Natural killer cell treated with Interleukin-12 subunit alpha and Interleukin-12 subunit beta and Interleukin-15 and Interleukin-18, amount 100 ng/mL, for 72 hours (primary cell): ENCODE data around the gene SPRN. TPM values are rescaled to one million over a fixed set of nuclear protein-coding genes. Genes with fewer than 3 reads are reported as not detected.
"Not testable (repeated sequence)": the region's sequence is repeated elsewhere in the genome, so short reads cannot be mapped to it uniquely, and the experiment has no call there.

Source experiments
- ATAC-seq, 2 donors: fragments of 150-1000 bp; cut with Tn5 transposase in 1 of 2; sonication (Bioruptor Pico), chemical (Tn5 transposase) in 1 of 2; 2 replicates each; pipeline ENCODE4 v1.10.0; 2021
- DNase-seq: peaks from one replicate; pipeline ENCODE4 v3.0.0; 2022; ENCODE audit warnings: low spot score
- H3K27ac Mint-ChIP-seq, 2 donors: 1 replicate in 1 of 2; 2 replicates in 1 of 2; pipeline ENCODE4 v1.8.0; 2022; ENCODE audit warnings: mixed read lengths in 2 of 2, mild to moderate bottlenecking in 1 of 2, moderate library complexity in 1 of 2
- H3K27me3 Mint-ChIP-seq, 2 donors: 1 replicate in 1 of 2; 2 replicates in 1 of 2; pipeline ENCODE4 v1.8.0; 2022; ENCODE audit warnings: mixed read lengths in 2 of 2
- H3K36me3 Mint-ChIP-seq: one replicate; pipeline ENCODE4 v1.8.0; 2022; ENCODE audit warnings: mixed read lengths
- H3K4me1 Mint-ChIP-seq, 2 donors: 1 replicate in 1 of 2; 2 replicates in 1 of 2; pipeline ENCODE4 v1.8.0; 2022; ENCODE audit warnings: low read depth in 2 of 2, mixed read lengths in 2 of 2, mild to moderate bottlenecking in 1 of 2
- H3K4me3 Mint-ChIP-seq: one replicate; pipeline ENCODE4 v1.8.0; 2022; ENCODE audit warnings: mixed read lengths
- H3K9me3 Mint-ChIP-seq: 2 replicates; pipeline ENCODE4 v1.8.0; 2022; ENCODE audit warnings: mixed read lengths
- total RNA-seq, 2 donors: library from RNA; stranded (reverse); gene quantifications; one replicate each; pipeline ENCODE4 v1.2.3, GENCODE V29; 2022

SPRN gene
- total RNA-seq, 2 donors from 2014 or later, result not detected

- H3K27me3 Mint-ChIP-seq, result no peaks in the 10 kb centered on the region
- H3K36me3 Mint-ChIP-seq, result peaks cover 13% of the 10 kb centered on the region
- no peaks in the 10 kb centered on the region for H3K9me3 Mint-ChIP-seq
- H3K27ac Mint-ChIP-seq, result no peak overlapping the region
- ATAC-seq (no peak), DNase-seq (no peak)
- H3K4me1 Mint-ChIP-seq, result peaks cover 0 to 6% of the 10 kb centered on the region in 2 donors
- H3K4me3 Mint-ChIP-seq, result no peak overlapping the region
Observed at GRCh38 chr10:133419211-133419950, 5.0 kb downstream of the SPRN start.

- DNase-seq, result no peak
- H3K36me3 Mint-ChIP-seq, result peaks cover 17% of the 10 kb centered on the region
- H3K9me3 Mint-ChIP-seq, result peaks cover 2% of the 10 kb centered on the region
- no peaks in the 10 kb centered on the region for H3K27me3 Mint-ChIP-seq
- no peak overlapping the region for H3K4me3 Mint-ChIP-seq
- ATAC-seq, result no peak
- H3K27ac Mint-ChIP-seq, result no peak overlapping the region
- peaks cover 0 to 6% of the 10 kb centered on the region in 2 donors for H3K4me1 Mint-ChIP-seq
Observed at GRCh38 chr10:133418289-133418993, 6.0 kb downstream of the SPRN start.

- ATAC-seq, result no peak
- H3K27ac Mint-ChIP-seq, result no peak overlapping the region
- H3K4me1 Mint-ChIP-seq, result peaks cover 0 to 9% of the 10 kb centered on the region in 2 donors
- no peak overlapping the region for H3K4me3 Mint-ChIP-seq
- H3K9me3 Mint-ChIP-seq, result peaks cover 13% of the 10 kb centered on the region
- H3K36me3 Mint-ChIP-seq, result peaks cover 44% of the 10 kb centered on the region
- H3K27me3 Mint-ChIP-seq, result no peaks in the 10 kb centered on the region
- no peak for DNase-seq
Observed at GRCh38 chr10:133415752-133416151, 8.7 kb downstream of the SPRN start.

- Mint-ChIP-seq H3K4me1 (peaks cover 5 to 14% of the 10 kb centered on the region in 2 donors), H3K36me3 (peaks cover 57% of the 10 kb centered on the region), H3K9me3 (peaks cover 13% of the 10 kb centered on the region)
- not testable (repeated sequence) for ATAC-seq, H3K27ac Mint-ChIP-seq, H3K4me3 Mint-ChIP-seq, DNase-seq, H3K27me3 Mint-ChIP-seq
Observed at GRCh38 chr10:133414401-133414800, 10.0 kb downstream of the SPRN start.

GRCh38 chr10:133412381-133412711, 12.1 kb downstream of the SPRN start:
- peaks cover 13% of the 10 kb centered on the region for H3K9me3 Mint-ChIP-seq

GRCh38 chr10:133411523-133412380, 12.7 kb downstream of the SPRN start:
- Mint-ChIP-seq H3K27ac (no peak overlapping the region), H3K4me1 (peaks cover 22 to 23% of the 10 kb centered on the region in 2 donors), H3K4me3 (no peak overlapping the region), H3K36me3 (peaks cover 76% of the 10 kb centered on the region), H3K9me3 (peaks cover 13% of the 10 kb centered on the region), H3K27me3 (no peaks in the 10 kb centered on the region)
- ATAC-seq (no peak), DNase-seq (no peak)

More at GRCh38 chr10:133412381-133412711, 12.1 kb downstream of the SPRN start:
- Mint-ChIP-seq H3K27me3 (no peaks in the 10 kb centered on the region), H3K4me3 (no peak overlapping the region), H3K36me3 (peaks cover 76% of the 10 kb centered on the region), H3K27ac (no peak overlapping the region), H3K4me1 (peaks cover 18 to 22% of the 10 kb centered on the region in 2 donors)
- ATAC-seq (no peak), DNase-seq (no peak)

- peaks cover 50% of the 10 kb centered on the region for H3K36me3 Mint-ChIP-seq
- H3K4me1 Mint-ChIP-seq, result peaks cover 46 to 56% of the 10 kb centered on the region in 2 donors
- no peak for ATAC-seq
- no peaks in the 10 kb centered on the region for H3K27me3 Mint-ChIP-seq
- H3K27ac Mint-ChIP-seq, result peak overlapping the region; percentile 3 to 6
- no peak overlapping the region for H3K4me3 Mint-ChIP-seq
- no peak for DNase-seq
- no peaks in the 10 kb centered on the region for H3K9me3 Mint-ChIP-seq
Observed at GRCh38 chr10:133405844-133406527, 18.4 kb downstream of the SPRN start.

GRCh38 chr10:133405272-133405671, 19.2 kb downstream of the SPRN start:
- Mint-ChIP-seq H3K9me3 (no peaks in the 10 kb centered on the region), H3K27ac (peak overlapping the region; percentile 3 to 6), H3K4me3 (no peak overlapping the region), H3K27me3 (no peaks in the 10 kb centered on the region), H3K4me1 (peaks cover 49 to 63% of the 10 kb centered on the region in 2 donors), H3K36me3 (peaks cover 43% of the 10 kb centered on the region)
- no peak for DNase-seq
- ATAC-seq, result no peak

- peak overlapping the region; percentile 27 to 35 for H3K27ac Mint-ChIP-seq
- peaks cover 42 to 52% of the 10 kb centered on the region in 2 donors for H3K4me1 Mint-ChIP-seq
- peaks cover 28% of the 10 kb centered on the region for H3K36me3 Mint-ChIP-seq
Observed at GRCh38 chr10:133403784-133404183, 20.6 kb downstream of the SPRN start.

GRCh38 chr10:133403359-133403758, 21.1 kb downstream of the SPRN start:
- DNase-seq (no peak), ATAC-seq (no peak)
- peak overlapping the region; percentile 27 to 35 for H3K27ac Mint-ChIP-seq
- H3K9me3 Mint-ChIP-seq, result no peaks in the 10 kb centered on the region
- peaks cover 42 to 47% of the 10 kb centered on the region in 2 donors for H3K4me1 Mint-ChIP-seq
- H3K4me3 Mint-ChIP-seq, result no peak overlapping the region
- H3K27me3 Mint-ChIP-seq, result no peaks in the 10 kb centered on the region
- peaks cover 24% of the 10 kb centered on the region for H3K36me3 Mint-ChIP-seq

More at GRCh38 chr10:133403784-133404183, 20.6 kb downstream of the SPRN start:
- Mint-ChIP-seq H3K27me3 (no peaks in the 10 kb centered on the region), H3K4me3 (no peak overlapping the region), H3K9me3 (no peaks in the 10 kb centered on the region)
- DNase-seq (no peak), ATAC-seq (no peak)

- Mint-ChIP-seq H3K4me1 (peaks cover 41% of the 10 kb centered on the region in 2 donors), H3K4me3 (no peak overlapping the region), H3K27me3 (no peaks in the 10 kb centered on the region), H3K36me3 (peaks cover 15% of the 10 kb centered on the region), H3K9me3 (no peaks in the 10 kb centered on the region), H3K27ac (peak overlapping the region; percentile 79 to 94)
- DNase-seq, result no peak
- no peak for ATAC-seq
Observed at GRCh38 chr10:133401981-133402725, 22.3 kb downstream of the SPRN start.

- Mint-ChIP-seq H3K27me3 (no peaks in the 10 kb centered on the region), H3K36me3 (peaks cover 15% of the 10 kb centered on the region), H3K9me3 (no peaks in the 10 kb centered on the region), H3K4me3 (peak overlapping the region; percentile 74), H3K4me1 (peaks cover 38 to 41% of the 10 kb centered on the region in 2 donors), H3K27ac (peak overlapping the region; percentile 79 to 94)
- ATAC-seq, result peak; percentile 48 to 50
- DNase-seq, result no peak
Observed at GRCh38 chr10:133401500-133401899, 22.9 kb downstream of the SPRN start.
